Bronchial epithelial cell (primary cell): ENCODE data around the gene IL17RD. TPM values are rescaled to one million over a fixed set of nuclear protein-coding genes. Genes with fewer than 3 reads are reported as not detected.

Experiments used
- DNase-seq: peaks from one replicate; pipeline ENCODE4 v3.0.0-alpha.2; 2010; ENCODE audit warnings: low read depth
- FAIRE-seq: peaks from 2 replicates; lab custom pipeline; 2011; peaks lifted over from hg19 to GRCh38; lab: Jason Lieb, UNC
- H3K27me3 ChIP-seq: 2 replicates; pipeline ENCODE4 v1.5.1; 2011; ENCODE audit warnings: low read length; ENCODE audit not compliant: control insufficient read depth, insufficient read depth
- H3K36me3 ChIP-seq: 2 replicates; pipeline ENCODE4 v1.5.1; 2011; ENCODE audit warnings: low read length; ENCODE audit not compliant: control insufficient read depth, insufficient read depth
- H3K4me3 ChIP-seq: 2 replicates; pipeline ENCODE4 v1.5.1; 2011; ENCODE audit warnings: mild to moderate bottlenecking, low read depth, low read length, control low read depth
- CTCF ChIP-seq: IDR thresholded peaks from 2 replicates; pipeline ENCODE4 v1.5.1; 2011; ENCODE audit warnings: mild to moderate bottlenecking, moderate library complexity, low read length, control low read depth, inconsistent platforms; ENCODE audit not compliant: insufficient read depth, severe bottlenecking
- total RNA-seq: library from RNA; depleted of rRNA; stranded (reverse); fragments of >200 nt; gene quantifications from 2 replicates; pipeline ENCODE4 v1.2.1, GENCODE V29; 2014

The IL17RD gene
- total RNA-seq, 1 donor from 2014 or later = 1.1 TPM

- Histone ChIP-seq H3K27me3 (no peaks in the 10 kb centered on the region), H3K36me3 (no peaks in the 10 kb centered on the region), H3K4me3 (peak overlapping the region; percentile 41)
- DNase-seq (peak; percentile 45), FAIRE-seq (no peak)
- TF ChIP-seq CTCF = peak; percentile 84
These were observed 4.9 kb upstream of the IL17RD start for GRCh38 chr3:57169872-57170623.

- no peaks in the 10 kb centered on the region for H3K36me3 ChIP-seq
- no peaks in the 10 kb centered on the region for H3K27me3 ChIP-seq
- no peak for DNase-seq
- no peak for FAIRE-seq
- H3K4me3 ChIP-seq = no peak overlapping the region
- no peak for TF ChIP-seq CTCF
These were observed 4.0 kb upstream of the IL17RD start for GRCh38 chr3:57169108-57169507.

GRCh38 chr3:57168151-57168550 lies 3.0 kb upstream of the IL17RD start:
- Histone ChIP-seq H3K36me3 (no peaks in the 10 kb centered on the region), H3K27me3 (peaks cover under 1% of the 10 kb centered on the region), H3K4me3 (no peak overlapping the region)
- DNase-seq (no peak), FAIRE-seq (no peak)
- no peak for TF ChIP-seq CTCF

GRCh38 chr3:57166660-57167059 lies 1.5 kb upstream of the IL17RD start:
- no peak overlapping the region for H3K4me3 ChIP-seq
- no peak for FAIRE-seq
- no peak for TF ChIP-seq CTCF
- DNase-seq = no peak
- no peaks in the 10 kb centered on the region for H3K36me3 ChIP-seq
- peaks cover 5% of the 10 kb centered on the region for H3K27me3 ChIP-seq

GRCh38 chr3:57165641-57166040 lies 488 bp upstream of the IL17RD start:
- DNase-seq = no peak
- Histone ChIP-seq H3K4me3 (no peak overlapping the region), H3K27me3 (peaks cover 5% of the 10 kb centered on the region), H3K36me3 (no peaks in the 10 kb centered on the region)
- no peak for FAIRE-seq
- no peak for TF ChIP-seq CTCF

- DNase-seq = no peak
- FAIRE-seq = no peak
These were observed 916 bp downstream of the IL17RD start for GRCh38 chr3:57164217-57164656.

More at GRCh38 chr3:57164217-57164656, 916 bp downstream of the IL17RD start:
- Histone ChIP-seq H3K27me3 (peaks cover 5% of the 10 kb centered on the region), H3K36me3 (no peaks in the 10 kb centered on the region), H3K4me3 (peak overlapping the region; percentile 58)
- no peak for TF ChIP-seq CTCF
